Subcutaneous abdominal adipose tissue (tissue), 5 donors: Measurements from ENCODE around the gene C9orf43.

Experiments
- H3K27ac ChIP-seq: one replicate; pipeline ENCODE4 v1.7.0; 2013; ENCODE audit warnings: low read depth, mild to moderate bottlenecking, inconsistent platforms, low read length, moderate library complexity
- H3K27me3 ChIP-seq, 5 donors: one replicate each; pipeline ENCODE4 v1.7.0; 2013; ENCODE audit warnings: low read length in 5 of 5, inconsistent platforms in 1 of 5; ENCODE audit not compliant: control insufficient read depth in 5 of 5, insufficient read depth in 4 of 5
- H3K36me3 ChIP-seq, 5 donors: one replicate each; pipeline ENCODE4 v1.7.0; 2013; ENCODE audit warnings: low read length in 5 of 5; ENCODE audit not compliant: control insufficient read depth in 5 of 5, insufficient read depth in 5 of 5
- H3K4me1 ChIP-seq, 5 donors: one replicate each; pipeline ENCODE4 v1.7.0; 2013; ENCODE audit warnings: low read length in 5 of 5, mild to moderate bottlenecking in 3 of 5, moderate library complexity in 1 of 5; ENCODE audit not compliant: control insufficient read depth in 5 of 5, insufficient read depth in 5 of 5
- H3K4me3 ChIP-seq, 5 donors: one replicate each; pipeline ENCODE4 v1.7.0; 2013; ENCODE audit warnings: low read length in 5 of 5, low read depth in 1 of 5
- H3K9ac ChIP-seq, 5 donors: one replicate each; pipeline ENCODE4 v1.7.0; 2013; ENCODE audit warnings: low read length in 5 of 5, mild to moderate bottlenecking in 4 of 5, moderate library complexity in 3 of 5
- H3K9me3 ChIP-seq, 5 donors: one replicate each; pipeline ENCODE4 v1.7.0; 2013; ENCODE audit warnings: low read length in 5 of 5; ENCODE audit not compliant: control insufficient read depth in 5 of 5
- donor health status: healthy.
- donor health status: healthy.
- donor health status: healthy.
- donor health status: healthy.
- donor health status: healthy.

C9orf43 gene

GRCh38 chr9:113409883-113410206 lies 702 bp upstream of the C9orf43 start:
- peaks cover 0 to 4% (median 0%) of the 10 kb centered on the region in 5 donors for H3K27me3 ChIP-seq
- no peaks in the 10 kb centered on the region for H3K9me3 ChIP-seq
- peak overlapping the region; percentile 81 to 96 (median 83) for H3K4me3 ChIP-seq
- H3K27ac ChIP-seq, result peak overlapping the region; percentile 94
- H3K9ac ChIP-seq, result peak overlapping the region; percentile 84 to 99 (median 98)
- peaks cover 12 to 16% (median 14%) of the 10 kb centered on the region in 5 donors for H3K36me3 ChIP-seq
- peaks cover 10 to 21% (median 18%) of the 10 kb centered on the region in 5 donors for H3K4me1 ChIP-seq

GRCh38 chr9:113416149-113416721 lies 5.7 kb downstream of the C9orf43 start:
- H3K9me3 ChIP-seq, result no peaks in the 10 kb centered on the region
- no peaks in the 10 kb centered on the region for H3K36me3 ChIP-seq
- peaks cover 2 to 12% (median 3%) of the 10 kb centered on the region in 5 donors for H3K4me1 ChIP-seq
- H3K27ac ChIP-seq, result no peak overlapping the region
- H3K27me3 ChIP-seq, result no peaks in the 10 kb centered on the region
- no peak overlapping the region for H3K4me3 ChIP-seq
- H3K9ac ChIP-seq, result no peak overlapping the region

GRCh38 chr9:113417370-113417769 lies 6.8 kb downstream of the C9orf43 start:
- no peak overlapping the region for H3K27ac ChIP-seq
- no peak overlapping the region for H3K9ac ChIP-seq
- no peak overlapping the region for H3K4me3 ChIP-seq
- no peaks in the 10 kb centered on the region for H3K9me3 ChIP-seq
- H3K27me3 ChIP-seq, result no peaks in the 10 kb centered on the region
- H3K4me1 ChIP-seq, result peaks cover 0 to 12% (median 2%) of the 10 kb centered on the region in 5 donors
- H3K36me3 ChIP-seq, result no peaks in the 10 kb centered on the region

GRCh38 chr9:113421726-113422125 lies 11.2 kb downstream of the C9orf43 start:
- no peaks in the 10 kb centered on the region for H3K27me3 ChIP-seq
- H3K4me3 ChIP-seq, result no peak overlapping the region
- H3K36me3 ChIP-seq, result no peaks in the 10 kb centered on the region
- H3K4me1 ChIP-seq, result peaks cover 0 to 4% (median 0%) of the 10 kb centered on the region in 5 donors
- H3K27ac ChIP-seq, result no peak overlapping the region
- no peak overlapping the region for H3K9ac ChIP-seq
- H3K9me3 ChIP-seq, result no peaks in the 10 kb centered on the region

GRCh38 chr9:113425072-113425471 lies 14.5 kb downstream of the C9orf43 start:
- Histone ChIP-seq H3K36me3 (no peaks in the 10 kb centered on the region), H3K4me1 (no peaks in the 10 kb centered on the region), H3K27ac (no peak overlapping the region), H3K9ac (no peak overlapping the region), H3K9me3 (no peaks in the 10 kb centered on the region), H3K4me3 (no peak overlapping the region), H3K27me3 (no peaks in the 10 kb centered on the region)

- H3K9ac ChIP-seq, result no peak overlapping the region
- no peak overlapping the region for H3K4me3 ChIP-seq
- H3K27ac ChIP-seq, result no peak overlapping the region
- no peaks in the 10 kb centered on the region for H3K27me3 ChIP-seq
- no peaks in the 10 kb centered on the region for H3K4me1 ChIP-seq
- no peaks in the 10 kb centered on the region for H3K9me3 ChIP-seq
- H3K36me3 ChIP-seq, result no peaks in the 10 kb centered on the region
Observed at GRCh38 chr9:113426701-113427100, 16.2 kb downstream of the C9orf43 start.

GRCh38 chr9:113427629-113428028 lies 17.1 kb downstream of the C9orf43 start:
- no peaks in the 10 kb centered on the region for H3K4me1 ChIP-seq

GRCh38 chr9:113428062-113428615 lies 17.6 kb downstream of the C9orf43 start:
- Histone ChIP-seq H3K9ac (no peak overlapping the region), H3K36me3 (no peaks in the 10 kb centered on the region), H3K9me3 (no peaks in the 10 kb centered on the region), H3K27ac (no peak overlapping the region), H3K4me3 (no peak overlapping the region), H3K4me1 (no peaks in the 10 kb centered on the region), H3K27me3 (no peaks in the 10 kb centered on the region)

More at GRCh38 chr9:113427629-113428028, 17.1 kb downstream of the C9orf43 start:
- Histone ChIP-seq H3K9ac (no peak overlapping the region), H3K27ac (no peak overlapping the region), H3K4me3 (no peak overlapping the region), H3K9me3 (no peaks in the 10 kb centered on the region), H3K27me3 (no peaks in the 10 kb centered on the region), H3K36me3 (no peaks in the 10 kb centered on the region)

GRCh38 chr9:113431191-113431590 lies 20.6 kb downstream of the C9orf43 start:
- no peak overlapping the region for H3K27ac ChIP-seq
- H3K9ac ChIP-seq, result no peak overlapping the region
- no peaks in the 10 kb centered on the region for H3K36me3 ChIP-seq
- no peaks in the 10 kb centered on the region for H3K4me1 ChIP-seq
- no peak overlapping the region for H3K4me3 ChIP-seq
- no peaks in the 10 kb centered on the region for H3K9me3 ChIP-seq
- no peaks in the 10 kb centered on the region for H3K27me3 ChIP-seq

GRCh38 chr9:113436728-113437515 lies 26.4 kb downstream of the C9orf43 start:
- H3K9me3 ChIP-seq, result no peaks in the 10 kb centered on the region
- no peak overlapping the region for H3K4me3 ChIP-seq
- no peak overlapping the region for H3K27ac ChIP-seq
- H3K9ac ChIP-seq, result no peak overlapping the region
- H3K4me1 ChIP-seq, result no peaks in the 10 kb centered on the region
- no peaks in the 10 kb centered on the region for H3K36me3 ChIP-seq
- no peaks in the 10 kb centered on the region for H3K27me3 ChIP-seq
